Measurements from ENCODE around the gene LRFN4.

LRFN4 gene

DNA sequence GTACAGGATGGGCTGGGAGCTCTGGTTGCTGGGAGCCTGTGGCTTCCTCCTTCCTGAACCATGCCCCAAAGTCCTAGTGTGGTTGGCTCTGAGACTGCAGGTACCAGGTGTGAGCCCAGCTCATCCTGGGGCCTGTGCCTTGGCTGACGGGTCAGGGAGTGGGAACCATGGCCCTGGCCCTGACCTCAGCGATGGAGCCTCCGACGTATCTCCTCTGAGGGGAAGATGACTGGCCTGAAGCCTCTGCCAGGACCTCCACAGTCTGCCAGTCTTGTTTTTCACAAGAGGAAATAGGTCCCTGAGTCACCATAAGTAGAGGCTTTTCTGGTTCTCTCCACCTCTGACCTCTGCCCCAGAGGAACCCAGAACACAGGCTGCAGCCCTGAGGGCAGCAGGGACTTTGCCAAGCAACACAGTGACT lies 10.2 kb upstream of the LRFN4 start:
- no peaks in the 10 kb centered on the region for H3K9me3 ChIP-seq (replicated peaks; ENCODE audit: low read length)
- H3K36me3 ChIP-seq (ENCODE audit: insufficient read depth, low read length) = peaks cover 39% of the 10 kb centered on the region
- H3K4me3 ChIP-seq (ENCODE audit: low read length) = no peak overlapping the region
- no peak overlapping the region for H3K9ac ChIP-seq (ENCODE audit: low read depth, low read length)
- no peak overlapping the region for H3K4me2 ChIP-seq (ENCODE audit: low read length)
- H3K4me1 ChIP-seq (ENCODE audit: control insufficient read depth, insufficient read depth, low read length) = peaks cover 27% of the 10 kb centered on the region
- no peaks in the 10 kb centered on the region for H3K27me3 ChIP-seq (ENCODE audit: control insufficient read depth, insufficient read depth, low read length)

DNA sequence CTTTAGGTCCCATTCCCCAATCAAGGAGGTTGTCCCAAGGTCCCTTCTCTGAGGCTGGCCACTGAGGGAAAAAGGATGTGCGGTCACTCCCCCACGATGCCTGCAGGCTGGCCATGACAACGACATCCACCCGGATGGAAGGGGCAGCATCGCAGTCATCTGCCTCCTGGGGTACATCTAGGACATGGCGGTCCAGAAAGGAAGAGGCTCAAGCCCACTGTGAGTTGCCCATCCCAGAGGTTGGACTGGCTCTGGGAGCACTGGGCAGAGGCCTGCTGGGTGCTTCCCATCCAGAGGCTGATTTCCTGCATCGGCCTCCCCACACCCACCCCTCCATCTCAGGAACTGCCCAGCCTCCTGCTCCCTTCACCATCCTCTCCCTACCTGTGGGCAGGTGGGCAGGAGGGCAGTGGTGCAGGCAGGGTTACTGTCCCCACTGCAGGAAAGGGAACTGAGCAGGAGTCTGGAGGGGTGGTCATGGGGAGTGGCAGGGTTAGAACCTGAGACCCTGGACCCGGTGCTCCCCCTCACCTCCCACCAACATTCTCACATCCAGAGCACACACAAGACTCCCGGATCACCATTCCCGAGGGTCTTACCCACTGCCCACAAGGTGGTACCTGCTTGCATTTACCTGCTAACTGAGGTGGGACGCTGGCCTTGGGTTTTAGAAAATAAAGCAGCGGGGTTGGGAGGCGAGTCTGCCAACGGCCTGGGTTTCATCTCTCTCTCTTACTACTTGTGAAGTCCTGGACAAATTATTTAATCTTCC lies 9.2 kb upstream of the LRFN4 start:
- Histone ChIP-seq H3K36me3 (ENCODE audit: insufficient read depth, low read length) (peaks cover 39% of the 10 kb centered on the region), H3K27me3 (ENCODE audit: control insufficient read depth, insufficient read depth, low read length) (no peaks in the 10 kb centered on the region), H3K4me3 (ENCODE audit: low read length) (no peak overlapping the region), H3K9me3 (replicated peaks; ENCODE audit: low read length) (no peaks in the 10 kb centered on the region), H3K4me1 (ENCODE audit: control insufficient read depth, insufficient read depth, low read length) (peaks cover 22% of the 10 kb centered on the region), H3K4me2 (ENCODE audit: low read length) (no peak overlapping the region), H3K9ac (ENCODE audit: low read depth, low read length) (no peak overlapping the region)

DNA sequence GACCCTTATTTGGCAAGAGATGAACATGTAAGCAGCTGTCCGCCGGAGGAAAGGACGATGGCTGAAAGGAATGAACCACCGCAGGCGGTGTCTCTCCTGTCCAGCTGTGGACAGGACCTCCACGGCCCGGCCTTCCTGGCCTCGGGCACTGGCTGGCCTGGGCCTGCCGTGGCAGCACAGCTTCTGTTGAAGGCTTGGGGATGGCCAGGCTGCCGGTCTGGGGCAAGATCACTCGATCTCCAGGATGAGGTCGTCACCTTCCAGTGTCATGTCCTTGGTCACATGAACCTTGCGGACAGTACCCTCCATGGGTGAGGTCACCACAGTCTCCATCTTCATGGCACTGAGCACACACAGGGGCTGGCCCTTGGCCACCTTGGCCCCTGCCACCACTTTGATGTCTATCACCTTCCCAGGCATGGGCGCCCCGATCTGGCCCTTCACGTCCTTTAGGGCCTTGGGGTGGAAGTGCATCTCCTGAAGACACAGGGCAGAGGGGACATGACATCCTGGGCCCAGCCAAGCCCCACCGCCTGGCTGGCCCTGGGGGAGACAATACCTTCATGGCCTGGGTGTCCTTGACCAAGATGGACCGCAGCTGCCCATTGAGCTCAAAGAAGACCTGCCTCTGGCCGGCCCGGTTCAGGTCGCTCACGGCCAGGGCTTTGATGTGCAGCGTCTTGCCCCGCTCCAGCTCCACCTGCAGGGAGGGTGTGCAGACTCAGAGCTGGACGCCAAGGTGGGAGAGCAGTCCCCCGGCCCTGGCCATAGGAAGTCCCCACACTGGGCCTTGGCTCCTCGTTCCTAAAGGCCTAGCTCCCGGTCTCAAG lies 8.0 kb upstream of the LRFN4 start:
- H3K9ac ChIP-seq (ENCODE audit: low read depth, low read length) = no peak overlapping the region
- no peaks in the 10 kb centered on the region for H3K27me3 ChIP-seq (ENCODE audit: control insufficient read depth, insufficient read depth, low read length)
- H3K4me1 ChIP-seq (ENCODE audit: control insufficient read depth, insufficient read depth, low read length) = peaks cover 22% of the 10 kb centered on the region
- H3K9me3 ChIP-seq (replicated peaks; ENCODE audit: low read length) = no peaks in the 10 kb centered on the region
- H3K4me3 ChIP-seq (ENCODE audit: low read length) = no peak overlapping the region
- no peak overlapping the region for H3K4me2 ChIP-seq (ENCODE audit: low read length)
- H3K36me3 ChIP-seq (ENCODE audit: insufficient read depth, low read length) = peaks cover 39% of the 10 kb centered on the region

DNA sequence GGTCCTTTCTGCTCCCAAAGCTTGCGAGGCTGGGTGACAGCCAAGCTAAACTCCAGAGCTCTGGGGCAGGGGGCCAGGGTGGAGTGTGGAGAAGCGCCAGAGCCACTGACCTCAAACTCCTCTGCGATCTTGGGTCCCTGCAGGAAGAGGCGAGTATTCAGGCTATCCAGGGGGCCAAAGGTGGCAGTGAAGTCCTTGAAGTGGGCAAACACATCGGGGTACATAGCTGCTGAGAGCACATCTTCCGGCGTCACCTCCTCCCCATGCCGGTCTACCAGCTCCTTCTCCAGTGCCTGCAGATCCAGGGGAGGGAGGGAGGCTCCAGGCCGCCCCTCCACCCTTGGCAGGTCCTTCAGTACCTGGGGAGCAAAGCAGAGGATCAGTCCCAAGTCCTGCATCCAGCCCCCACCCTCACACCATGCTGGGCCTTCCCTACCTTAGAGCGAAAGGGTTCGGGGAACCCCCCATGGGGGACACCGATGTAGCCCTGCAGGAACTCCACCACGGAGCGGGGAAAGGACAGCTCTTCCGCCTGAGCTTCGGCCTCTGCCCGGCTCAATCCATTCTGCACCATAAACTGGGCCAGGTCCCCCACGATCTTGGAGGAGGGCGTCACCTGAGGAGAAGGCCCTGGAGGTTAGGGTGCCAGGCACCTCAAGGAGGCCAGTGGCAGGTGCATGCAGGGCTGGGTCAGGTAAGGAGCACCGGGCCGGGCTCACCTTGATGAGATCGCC lies 7.2 kb upstream of the LRFN4 start:
- H3K4me3 ChIP-seq (ENCODE audit: low read length) = no peak overlapping the region
- H3K9ac ChIP-seq (ENCODE audit: low read depth, low read length) = no peak overlapping the region
- peaks cover 14% of the 10 kb centered on the region for H3K4me1 ChIP-seq (ENCODE audit: control insufficient read depth, insufficient read depth, low read length)
- H3K27me3 ChIP-seq (ENCODE audit: control insufficient read depth, insufficient read depth, low read length) = no peaks in the 10 kb centered on the region
- H3K9me3 ChIP-seq (replicated peaks; ENCODE audit: low read length) = no peaks in the 10 kb centered on the region
- H3K36me3 ChIP-seq (ENCODE audit: insufficient read depth, low read length) = peaks cover 38% of the 10 kb centered on the region
- no peak overlapping the region for H3K4me2 ChIP-seq (ENCODE audit: low read length)

DNA sequence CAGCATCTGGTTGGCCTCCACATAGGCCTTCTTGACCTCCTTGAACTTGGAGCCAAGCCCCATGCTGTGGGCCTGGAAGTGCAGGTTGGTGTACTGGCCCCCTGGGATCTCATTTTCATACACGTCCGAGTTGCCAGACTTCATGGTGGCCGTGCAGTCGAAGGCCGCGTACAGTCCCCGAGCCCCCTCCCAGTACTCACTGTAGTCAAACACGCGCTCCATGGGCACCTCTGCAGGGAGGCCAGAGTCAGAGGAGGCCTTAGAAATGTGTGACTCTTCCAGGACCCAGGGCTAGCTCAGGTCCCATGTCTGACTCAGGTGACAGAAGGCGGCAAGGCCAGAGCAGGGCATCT lies 6.7 kb upstream of the LRFN4 start:
- no peaks in the 10 kb centered on the region for H3K9me3 ChIP-seq (replicated peaks; ENCODE audit: low read length)
- H3K4me1 ChIP-seq (ENCODE audit: control insufficient read depth, insufficient read depth, low read length) = peaks cover 10% of the 10 kb centered on the region
- no peak overlapping the region for H3K9ac ChIP-seq (ENCODE audit: low read depth, low read length)
- peaks cover 32% of the 10 kb centered on the region for H3K36me3 ChIP-seq (ENCODE audit: insufficient read depth, low read length)
- no peak overlapping the region for H3K4me3 ChIP-seq (ENCODE audit: low read length)
- H3K4me2 ChIP-seq (ENCODE audit: low read length) = no peak overlapping the region
- no peaks in the 10 kb centered on the region for H3K27me3 ChIP-seq (ENCODE audit: control insufficient read depth, insufficient read depth, low read length)

DNA sequence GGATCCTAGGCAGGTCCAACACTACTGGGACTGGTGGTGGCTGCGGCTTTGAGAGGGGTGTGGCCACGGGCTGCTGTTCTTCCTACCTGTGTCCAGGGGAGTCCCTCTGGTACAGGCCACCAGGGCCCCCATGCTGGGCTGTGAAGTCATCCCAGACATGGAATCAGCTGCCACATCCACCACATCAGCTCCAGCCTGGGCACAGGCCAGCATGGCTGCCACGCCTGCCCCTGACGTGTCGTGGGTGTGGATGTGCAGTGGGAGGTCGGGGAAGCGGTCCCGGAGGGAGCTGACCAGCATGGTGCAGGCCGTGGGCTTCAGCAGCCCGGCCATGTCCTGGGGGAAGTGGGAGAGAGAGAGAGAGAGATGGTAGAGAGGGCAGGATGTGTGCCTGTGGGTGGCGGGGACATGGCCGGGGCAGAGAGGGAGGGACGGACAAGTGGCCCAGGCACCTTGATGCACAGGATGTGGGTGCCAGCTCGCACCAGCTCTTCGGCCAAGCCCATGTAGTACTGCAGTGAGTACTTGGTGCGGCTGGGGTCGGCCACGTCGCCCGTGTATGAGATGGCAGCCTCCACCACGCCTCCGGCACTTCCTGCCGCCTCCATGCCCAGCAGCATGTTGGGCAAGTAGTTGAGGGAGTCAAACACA lies 6.2 kb upstream of the LRFN4 start:
- no peak overlapping the region for H3K4me2 ChIP-seq (ENCODE audit: low read length)
- peaks cover 27% of the 10 kb centered on the region for H3K36me3 ChIP-seq (ENCODE audit: insufficient read depth, low read length)
- no peak overlapping the region for H3K9ac ChIP-seq (ENCODE audit: low read depth, low read length)
- H3K27me3 ChIP-seq (ENCODE audit: control insufficient read depth, insufficient read depth, low read length) = no peaks in the 10 kb centered on the region
- no peak overlapping the region for H3K4me3 ChIP-seq (ENCODE audit: low read length)
- H3K9me3 ChIP-seq (replicated peaks; ENCODE audit: low read length) = no peaks in the 10 kb centered on the region
- peaks cover 15% of the 10 kb centered on the region for H3K4me1 ChIP-seq (ENCODE audit: control insufficient read depth, insufficient read depth, low read length)

DNA sequence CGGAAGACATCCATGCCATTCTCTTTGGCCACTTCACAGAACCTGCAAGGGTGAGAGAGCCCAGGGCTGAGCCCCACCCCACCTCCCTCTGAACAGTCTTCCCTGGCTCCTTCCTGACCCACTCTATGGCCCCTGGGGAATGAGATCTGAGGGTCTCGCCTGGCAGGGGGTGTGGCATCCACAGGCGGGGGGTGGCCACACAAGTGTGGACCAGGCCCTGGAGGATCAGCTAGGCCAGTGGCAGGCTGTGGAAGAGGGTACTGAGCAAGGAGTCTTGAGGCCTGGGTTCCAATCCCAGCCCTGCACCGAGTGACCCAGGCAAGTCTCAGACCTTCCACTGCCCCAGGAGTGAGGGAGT lies 5.6 kb upstream of the LRFN4 start:
- Histone ChIP-seq H3K4me1 (ENCODE audit: control insufficient read depth, insufficient read depth, low read length) (peaks cover 17% of the 10 kb centered on the region), H3K9me3 (replicated peaks; ENCODE audit: low read length) (no peaks in the 10 kb centered on the region), H3K4me3 (ENCODE audit: low read length) (no peak overlapping the region), H3K9ac (ENCODE audit: low read depth, low read length) (no peak overlapping the region), H3K4me2 (ENCODE audit: low read length) (no peak overlapping the region), H3K36me3 (ENCODE audit: insufficient read depth, low read length) (peaks cover 23% of the 10 kb centered on the region), H3K27me3 (ENCODE audit: control insufficient read depth, insufficient read depth, low read length) (no peaks in the 10 kb centered on the region)

DNA sequence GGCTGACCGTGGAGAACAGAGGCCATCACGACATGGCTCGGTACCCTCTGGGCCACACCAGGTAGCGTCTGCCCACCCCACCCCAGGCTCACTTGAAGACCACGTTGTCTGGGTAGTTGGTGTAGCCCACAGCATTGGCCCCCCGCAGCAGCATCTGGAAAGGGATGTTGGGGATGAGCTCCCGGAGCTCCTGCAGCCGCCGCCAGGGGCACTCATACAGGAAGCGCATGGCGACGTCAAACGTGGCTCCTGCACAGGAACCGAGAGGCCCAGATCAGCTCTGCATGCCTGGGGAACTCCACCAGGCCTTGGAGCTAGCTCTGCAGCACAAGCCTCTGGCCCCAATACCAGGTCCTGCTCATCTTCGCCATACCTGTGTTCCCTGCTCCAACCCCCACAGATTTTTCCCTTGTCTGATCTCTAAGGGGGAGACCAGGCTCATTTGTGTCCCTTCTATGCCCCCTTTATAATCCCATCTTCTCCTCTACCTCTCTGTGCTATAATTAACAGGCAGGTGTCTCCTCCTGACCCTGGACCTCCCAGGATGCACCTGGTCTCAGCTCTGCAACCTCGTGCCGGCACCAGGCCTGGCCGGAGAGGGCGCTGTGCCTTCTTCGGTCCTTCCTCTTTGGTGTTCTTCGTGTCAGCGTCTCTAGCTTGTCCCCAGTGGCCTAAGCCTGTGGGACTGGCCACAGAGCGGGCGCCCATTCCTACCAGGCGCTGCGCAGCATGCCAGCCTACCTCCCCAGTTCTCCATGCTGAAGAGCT lies 5.0 kb upstream of the LRFN4 start:
- Histone ChIP-seq H3K4me3 (ENCODE audit: low read length) (no peak overlapping the region), H3K4me1 (ENCODE audit: control insufficient read depth, insufficient read depth, low read length) (peaks cover 10% of the 10 kb centered on the region), H3K9ac (ENCODE audit: low read depth, low read length) (no peak overlapping the region)

DNA sequence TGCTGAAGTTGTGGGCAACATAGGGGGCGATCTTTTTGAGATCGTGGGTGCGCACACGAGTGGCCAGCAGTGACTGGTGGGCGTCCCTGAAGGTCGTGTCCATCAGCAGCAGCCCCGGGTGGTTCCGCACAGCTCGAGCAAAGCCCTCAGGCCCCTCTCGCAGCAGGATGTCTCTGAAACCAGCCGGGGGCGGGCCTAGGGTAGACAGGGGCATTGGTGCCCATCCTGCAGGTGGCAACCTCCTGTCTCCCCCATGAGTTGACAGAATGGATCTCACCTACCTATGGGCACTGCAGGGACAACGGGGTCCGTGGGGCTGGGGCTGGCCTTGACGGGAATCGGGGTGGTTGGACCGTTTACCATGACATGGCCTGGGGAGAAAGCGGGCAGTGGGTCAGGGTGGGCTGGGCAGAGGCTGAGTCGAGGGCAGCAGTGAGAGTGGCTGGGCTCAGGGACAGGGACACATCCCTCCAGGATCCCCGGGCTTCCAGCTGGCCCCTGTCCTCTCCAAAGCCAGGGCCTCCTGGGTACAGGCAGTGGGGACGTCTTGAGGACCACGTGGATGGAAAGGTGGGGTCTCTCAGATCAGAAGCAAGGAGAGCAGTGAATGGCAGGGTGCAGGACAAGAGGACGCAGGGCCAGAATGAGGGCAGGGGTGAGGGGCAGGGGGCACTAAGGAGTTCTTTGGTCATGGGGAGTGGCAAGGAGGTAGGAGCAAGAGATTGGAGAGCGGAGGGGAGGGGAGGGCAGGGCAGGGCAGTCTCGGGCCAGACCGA lies 4.2 kb upstream of the LRFN4 start:
- peaks cover 20% of the 10 kb centered on the region for H3K36me3 ChIP-seq (ENCODE audit: insufficient read depth, low read length)
- H3K27me3 ChIP-seq (ENCODE audit: control insufficient read depth, insufficient read depth, low read length) = no peaks in the 10 kb centered on the region
- H3K4me2 ChIP-seq (ENCODE audit: low read length) = no peak overlapping the region
- H3K4me3 ChIP-seq (ENCODE audit: low read length) = no peak overlapping the region
- H3K9me3 ChIP-seq (replicated peaks; ENCODE audit: low read length) = no peaks in the 10 kb centered on the region
- peaks cover 11% of the 10 kb centered on the region for H3K4me1 ChIP-seq (ENCODE audit: control insufficient read depth, insufficient read depth, low read length)
- no peak overlapping the region for H3K9ac ChIP-seq (ENCODE audit: low read depth, low read length)

More for the DNA sequence above, 5.0 kb upstream of the LRFN4 start:
- H3K36me3 ChIP-seq (ENCODE audit: insufficient read depth, low read length) = peaks cover 23% of the 10 kb centered on the region
- H3K9me3 ChIP-seq (replicated peaks; ENCODE audit: low read length) = no peaks in the 10 kb centered on the region
- no peaks in the 10 kb centered on the region for H3K27me3 ChIP-seq (ENCODE audit: control insufficient read depth, insufficient read depth, low read length)
- H3K4me2 ChIP-seq (ENCODE audit: low read length) = no peak overlapping the region

Measured in skeletal muscle satellite cell (primary cell).